HepG2 (cell line): ENCODE data around the gene EXOC7. TPM values are rescaled to one million over a fixed set of nuclear protein-coding genes. Genes with fewer than 3 reads are reported as not detected.

Experiments
- ATAC-seq: fragments of 200-7000 bp; cut with Tn5 transposase; 3 replicates; pipeline ENCODE4 v1.9.1; 2020; ENCODE audit warnings: mild to moderate bottlenecking, moderate library complexity
- BruUV-seq: library from RNA; stranded (reverse); fragments of 400-500 nt; replicated peaks from 2 replicates; lab custom pipeline; 2021; lab: Mats Ljungman, UMichigan
- CTCF ChIA-PET: fragments of 300-600 bp; formaldehyde crosslinking; extraction: SDS; loops from one replicate; lab custom pipeline; 2021; ENCODE audit warnings: low total read pairs, inconsistent platforms, low intra/inter-chr PET ratio; lab: Yijun Ruan, JAX
- POLR2A ChIA-PET: fragments of 350-600 bp; sonication (Branson Sonifier 250); formaldehyde crosslinking; loops from one replicate; lab custom pipeline; 2020; ENCODE audit warnings: antibody characterized with exemption, inconsistent platforms; lab: Yijun Ruan, JAX
- DNase-seq: peaks from one replicate; pipeline ENCODE4 v3.0.0-alpha.2; 2015; ENCODE audit warnings: low spot score
- FAIRE-seq: peaks from 3 replicates; lab custom pipeline; 2011; peaks lifted over from hg19 to GRCh38; lab: Jason Lieb, UNC
- H2AFZ ChIP-seq: one replicate; pipeline ENCODE4 v1.6.1; 2011; ENCODE audit warnings: low read length, inconsistent platforms
- H3K27ac ChIP-seq: fragments of 300-600 bp; 3 replicates; pipeline ENCODE4 v1.8.0; 2011; ENCODE audit warnings: mixed run types, mild to moderate bottlenecking, mixed read lengths, low read length, inconsistent platforms; ENCODE audit not compliant: insufficient read depth; ENCODE audit errors: extremely low read length
- H3K27me3 ChIP-seq, 2 experiments: fragments of 200-600 bp in 1 of 2; 2 replicates in 1 of 2; 3 replicates in 1 of 2; pipeline versions ENCODE4 v1.6.0 to v1.8.0; 2011; ENCODE audit warnings: low read length in 2 of 2, mild to moderate bottlenecking in 2 of 2, moderate library complexity in 2 of 2, inconsistent platforms in 1 of 2; ENCODE audit not compliant: insufficient read depth in 2 of 2, control insufficient read depth in 1 of 2
- H3K36me3 ChIP-seq, 2 experiments: fragments of 200-600 bp in 1 of 2; replicated peaks in 1 of 2; 2 replicates in 1 of 2; 3 replicates in 1 of 2; pipeline versions ENCODE4 v1.5.1 to v1.8.0; 2011; ENCODE audit warnings: low read length in 2 of 2, inconsistent platforms in 1 of 2; ENCODE audit not compliant: insufficient read depth in 2 of 2, control insufficient read depth in 1 of 2
- H3K4me1 ChIP-seq: 2 replicates; pipeline ENCODE4 v1.5.1; 2012; ENCODE audit warnings: low read length, inconsistent platforms; ENCODE audit not compliant: insufficient read depth
- H3K4me2 ChIP-seq: 2 replicates; pipeline ENCODE4 v1.6.0; 2011; ENCODE audit warnings: low read depth, low read length, inconsistent platforms
- H3K4me3 ChIP-seq, 3 experiments: fragments of 200-600 bp in 1 of 3; sonication (generic), shearing (Covaris generic) in 1 of 3; replicated peaks in 1 of 3; 2 replicates each; pipeline ENCODE4 v1.5.1; 2011 to 2016; ENCODE audit warnings: low read length in 3 of 3, inconsistent platforms in 2 of 3, low read depth in 2 of 3, mild to moderate bottlenecking in 2 of 3, control low read depth in 1 of 3, mixed read lengths in 1 of 3; ENCODE audit not compliant: insufficient read depth in 1 of 3
- H3K79me2 ChIP-seq: one replicate; pipeline ENCODE4 v1.6.1; 2011; ENCODE audit warnings: low read length, inconsistent platforms; ENCODE audit not compliant: insufficient read depth
- H3K9ac ChIP-seq: 2 replicates; pipeline ENCODE4 v1.6.0; 2011; ENCODE audit warnings: mild to moderate bottlenecking, low read depth, low read length, inconsistent platforms; ENCODE audit not compliant: insufficient read depth
- H3K9me3 ChIP-seq: 2 replicates; pipeline ENCODE4 v1.5.1; 2012; ENCODE audit warnings: mild to moderate bottlenecking, low read length
- H4K20me1 ChIP-seq: 2 replicates; pipeline ENCODE4 v1.6.0; 2011; ENCODE audit warnings: inconsistent platforms, mild to moderate bottlenecking, low read length, moderate library complexity; ENCODE audit not compliant: insufficient read depth
- ATAD3A ChIP-seq: sonication (generic); formaldehyde crosslinking; IDR thresholded peaks from 2 replicates; pipeline ENCODE4 v1.4.0; 2020; ENCODE audit warnings: missing genetic modification reagents
- DMAP1 ChIP-seq: IDR thresholded peaks from 2 replicates; pipeline ENCODE4 v1.6.1; 2016
- ESRRA ChIP-seq: sonication (generic); formaldehyde crosslinking; IDR thresholded peaks from 2 replicates; pipeline ENCODE4 v1.5.1; 2020; ENCODE audit warnings: mild to moderate bottlenecking, low read depth, missing genetic modification reagents
- KAT2B ChIP-seq: fragments of 150-350 bp; IDR thresholded peaks from 2 replicates; pipeline ENCODE4 v1.6.1; 2014; ENCODE audit warnings: low read depth, low read length, borderline replicate concordance
- PRMT3 ChIP-seq: sonication (generic); formaldehyde crosslinking; IDR thresholded peaks from 2 replicates; pipeline ENCODE4 v1.8.1; 2022; ENCODE audit warnings: low read depth, mild to moderate bottlenecking, moderate library complexity, missing genetic modification reagents, borderline replicate concordance
- TMF1 ChIP-seq: sonication (generic); formaldehyde crosslinking; IDR thresholded peaks from 2 replicates; pipeline ENCODE4 v1.8.1; 2022; ENCODE audit warnings: low read depth, missing genetic modification reagents
- ZFP41 ChIP-seq: sonication (generic); formaldehyde crosslinking; IDR thresholded peaks from 2 replicates; pipeline ENCODE4 v1.4.0; 2020; ENCODE audit warnings: mild to moderate bottlenecking, missing genetic modification reagents, borderline replicate concordance
- ZNF317 ChIP-seq: sonication (generic); formaldehyde crosslinking; IDR thresholded peaks from 2 replicates; pipeline ENCODE4 v1.5.0; 2020; ENCODE audit warnings: mild to moderate bottlenecking, missing genetic modification reagents
- ZNF34 ChIP-seq: sonication (generic); formaldehyde crosslinking; IDR thresholded peaks from 2 replicates; pipeline ENCODE4 v1.4.0; 2020; ENCODE audit warnings: mild to moderate bottlenecking, missing genetic modification reagents, borderline replicate concordance
- ZNF550 ChIP-seq: sonication (generic); formaldehyde crosslinking; IDR thresholded peaks from 2 replicates; pipeline ENCODE4 v1.4.0; 2020; ENCODE audit warnings: mild to moderate bottlenecking, missing genetic modification reagents, borderline replicate concordance
- ZNF563 ChIP-seq: sonication (generic); formaldehyde crosslinking; IDR thresholded peaks from 2 replicates; pipeline ENCODE4 v1.8.0; 2022; ENCODE audit warnings: mild to moderate bottlenecking, moderate library complexity, missing genetic modification reagents
- ZNF768 ChIP-seq: sonication (generic); formaldehyde crosslinking; IDR thresholded peaks from 2 replicates; pipeline ENCODE4 v1.4.0; 2020; ENCODE audit warnings: missing genetic modification reagents
- ZNF781 ChIP-seq: sonication (generic); formaldehyde crosslinking; IDR thresholded peaks from 2 replicates; pipeline ENCODE4 v1.5.1; 2020; ENCODE audit warnings: borderline replicate concordance, mild to moderate bottlenecking, missing genetic modification reagents; ENCODE audit errors: not compliant biosample characterization
- WGBS: methylation state at CpG from one replicate; pipeline ENCODE4 v1.1.6; 2017; ENCODE audit warnings: low lambda C conversion rate; 5-methylcytosine and 5-hydroxymethylcytosine counted together
- in situ Hi-C: cut with HindIII; loops from 2 replicates; pipeline ENCODE4 v1.10.0; 2017; ENCODE audit warnings: low pct_unique_long_range_greater_than_20kb; ENCODE audit not compliant: extremely low pct_ligation_motif_present
- intact Hi-C: fragments of 100-400 bp; cut with micrococcal nuclease; formaldehyde crosslinking; loops from one replicate; pipeline ENCODE4 v1.10.0; 2022; ENCODE audit not compliant: unreplicated experiment
- polyA plus RNA-seq, 8 experiments: library from polyadenylated mRNA; depleted of rRNA in 3 of 8; stranded (reverse) in 7 of 8; unstranded in 1 of 8; fragments of >200 nt; fragmentation: Illumina TruSeq in 4 of 8; extraction: Trizol in 4 of 8; gene quantifications; 2 replicates each; pipeline versions ENCODE4 v1.2.1 to v1.2.3, GENCODE V29; 2011 to 2016; ENCODE audit warnings: low read depth in 4 of 8, missing spikeins in 1 of 8, mixed read lengths in 1 of 8; ENCODE audit not compliant: insufficient read depth in 1 of 8
- total RNA-seq, 5 experiments: library from RNA; depleted of rRNA; stranded (reverse); fragments of >200 nt; fragmentation: Illumina TruSeq; extraction: Trizol; gene quantifications; 2 replicates each; pipeline ENCODE4 v1.2.3, GENCODE V29; 2016; ENCODE audit warnings: low read depth in 1 of 5
- TF ChIP-seq, protein P1 (sequence below): sonication (generic); formaldehyde crosslinking; conservative IDR thresholded peaks from 2 replicates; pipeline ENCODE4 v1.4.0; 2020; ENCODE audit warnings: missing genetic modification reagents

Gene EXOC7
- total and polyA plus RNA-seq, 2 of the 13 experiments (the other 11 are each of a cell fraction or from before 2014, with no cell fraction given), result 86.9 to 116 TPM

DNA sequence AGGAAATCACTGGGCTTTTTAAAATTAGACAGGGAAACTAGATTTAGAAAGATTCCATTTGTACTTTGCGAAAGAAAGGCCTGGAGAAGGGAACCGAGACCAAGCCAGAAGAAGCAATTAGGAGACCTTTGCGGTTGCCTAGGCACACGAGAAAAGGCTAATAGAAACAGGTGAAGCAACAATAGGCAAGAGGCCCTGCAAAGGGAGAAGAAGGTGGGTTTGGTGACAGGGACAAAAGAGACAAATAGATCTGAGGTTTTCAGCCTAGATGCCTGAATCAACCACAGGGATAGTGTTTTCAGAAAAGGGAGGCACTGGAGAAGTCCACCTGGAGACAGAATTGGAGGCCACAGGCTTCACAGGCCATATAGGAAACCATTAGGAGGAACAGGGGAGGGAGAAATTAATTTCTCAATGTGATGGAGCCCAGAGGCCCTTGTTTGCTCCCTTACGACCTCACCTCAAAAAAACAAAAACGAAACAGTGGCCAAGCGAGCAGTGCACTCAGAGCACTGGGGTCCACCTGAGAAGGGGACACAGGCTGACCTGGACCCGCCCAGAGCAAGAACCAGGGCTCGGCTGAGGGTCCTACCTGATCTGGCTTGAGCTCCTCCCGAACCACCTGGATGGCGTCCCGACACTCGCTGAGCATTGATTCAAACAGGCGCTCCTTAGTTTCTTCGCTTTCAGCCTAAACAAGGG is 53.6 kb downstream of the EXOC7 start:
- TF ChIP-seq ZNF563 (CRISPR knock-in tag), result no peak
- no peak for TF ChIP-seq DMAP1
- TF ChIP-seq PRMT3 (CRISPR knock-in tag), result no peak
- TF ChIP-seq ZNF550 (CRISPR knock-in tag), result no peak
- no peak for TF ChIP-seq TMF1 (CRISPR knock-in tag)
- no peak for TF ChIP-seq ATAD3A (CRISPR knock-in tag)
- no peak for TF ChIP-seq ZNF317 (CRISPR knock-in tag)
- no peak for TF ChIP-seq ZNF781 (CRISPR knock-in tag)
- no peak for TF ChIP-seq KAT2B
- TF ChIP-seq, protein P1, sequence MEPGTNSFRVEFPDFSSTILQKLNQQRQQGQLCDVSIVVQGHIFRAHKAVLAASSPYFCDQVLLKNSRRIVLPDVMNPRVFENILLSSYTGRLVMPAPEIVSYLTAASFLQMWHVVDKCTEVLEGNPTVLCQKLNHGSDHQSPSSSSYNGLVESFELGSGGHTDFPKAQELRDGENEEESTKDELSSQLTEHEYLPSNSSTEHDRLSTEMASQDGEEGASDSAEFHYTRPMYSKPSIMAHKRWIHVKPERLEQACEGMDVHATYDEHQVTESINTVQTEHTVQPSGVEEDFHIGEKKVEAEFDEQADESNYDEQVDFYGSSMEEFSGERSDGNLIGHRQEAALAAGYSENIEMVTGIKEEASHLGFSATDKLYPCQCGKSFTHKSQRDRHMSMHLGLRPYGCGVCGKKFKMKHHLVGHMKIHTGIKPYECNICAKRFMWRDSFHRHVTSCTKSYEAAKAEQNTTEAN (CRISPR knock-in tag), result no peak
- no peak for TF ChIP-seq ZFP41
- TF ChIP-seq ZNF34 (CRISPR knock-in tag), result no peak
- no peak for TF ChIP-seq ZNF768 (CRISPR knock-in tag)
- TF ChIP-seq ESRRA (CRISPR knock-in tag), result no peak
- no peaks in the 10 kb centered on the region for H3K4me1 ChIP-seq
- DNase-seq (no peak), ATAC-seq (no peak), FAIRE-seq (no peak)
- in situ Hi-C loops (no loop called here), intact Hi-C loops (no loop called here)
- CTCF ChIA-PET, result no interaction called here
- H3K27me3 ChIP-seq, result no peaks in the 10 kb centered on the region
- no peaks in the 10 kb centered on the region for H3K79me2 ChIP-seq
- H3K9ac ChIP-seq, result no peak overlapping the region
- no TSS peak for BruUV-seq
- H3K4me3 ChIP-seq, result no peak overlapping the region
- no peaks in the 10 kb centered on the region for H3K9me3 ChIP-seq
- H3K27ac ChIP-seq, result no peak overlapping the region
- POLR2A ChIA-PET, result no interaction called here
- H2AFZ ChIP-seq, result no peak overlapping the region
- H3K36me3 ChIP-seq, result peaks cover 53 to 87% of the 10 kb centered on the region in 2 experiments
- H4K20me1 ChIP-seq, result no peaks in the 10 kb centered on the region; the same call in 1 of the 2 replicates
- WGBS, result 98% methylated on average over 15 of the region's 15 CpGs
- H3K4me2 ChIP-seq, result no peak overlapping the region
